Peyer's patch (tissue), 4 donors: ENCODE measurements around the gene GPR162.

ENCODE experiments used
- CTCF ChIP-seq, 6 experiments: fragments of 450-650 bp in 4 of 6; fragments of 200-600 bp in 2 of 6; sonication (generic) in 1 of 6; IDR thresholded peaks; one replicate each; pipeline ENCODE4 v1.5.1; 2017 to 2019; ENCODE audit warnings: antibody characterized with exemption in 6 of 6, mild to moderate bottlenecking in 3 of 6, moderate library complexity in 1 of 6
- POLR2A ChIP-seq, 2 donors: fragments of 450-650 bp; IDR thresholded peaks; one replicate each; pipeline ENCODE4 v1.5.1; 2017; ENCODE audit warnings: antibody characterized with exemption in 2 of 2, mild to moderate bottlenecking in 2 of 2, moderate library complexity in 2 of 2

GRCh38 chr12:6807170-6807569, 14.5 kb upstream of the GPR162 start:
- TF ChIP-seq POLR2A (IDR thresholded peaks at IDR 0.05) (no peak), CTCF (IDR thresholded peaks at IDR 0.05) (no peak)
